K562 (cell line): ENCODE results near the gene PLXNB2.

Experiments used
- ATF3 ChIP-seq, 2 experiments: fragments of 450-650 bp in 1 of 2; sonication (generic) in 1 of 2; formaldehyde crosslinking in 1 of 2; IDR thresholded peaks in 1 of 2; conservative IDR thresholded peaks in 1 of 2; 2 replicates each; pipeline versions ENCODE4 v1.6.1 to v1.8.1; 2016 to 2023; ENCODE audit warnings: mild to moderate bottlenecking in 2 of 2, moderate library complexity in 2 of 2, inconsistent platforms in 1 of 2, missing genetic modification reagents in 1 of 2
- ATF4 ChIP-seq: fragments of 450-650 bp; formaldehyde crosslinking; IDR thresholded peaks from 2 replicates; pipeline ENCODE4 v1.4.0; 2022; ENCODE audit warnings: mild to moderate bottlenecking, moderate library complexity
- EP300 ChIP-seq: IDR thresholded peaks from 2 replicates; pipeline ENCODE4 v1.6.1; 2012; ENCODE audit warnings: low read length, improper control_type of control experiment
- FOXA1 ChIP-seq: fragments of 450-650 bp; IDR thresholded peaks from 2 replicates; pipeline ENCODE4 v1.6.1; 2016; ENCODE audit warnings: mild to moderate bottlenecking, borderline replicate concordance
- GABPA ChIP-seq: fragments of 200-800 bp; sonication (Bioruptor generic); conservative IDR thresholded peaks from 2 replicates; pipeline ENCODE4 v1.6.1; 2016; ENCODE audit warnings: low read depth, missing genetic modification characterization, missing compliant biosample characterization
- HES1 ChIP-seq: fragments of 450-650 bp; IDR thresholded peaks from 2 replicates; pipeline ENCODE4 v1.6.1; 2016; ENCODE audit warnings: low read depth, mild to moderate bottlenecking, moderate library complexity
- MCM3 ChIP-seq: fragments of 450-650 bp; IDR thresholded peaks from 2 replicates; pipeline ENCODE4 v1.6.1; 2016
- SP1 ChIP-seq: sonication (generic); formaldehyde crosslinking; IDR thresholded peaks from 2 replicates; pipeline ENCODE4 v1.8.1; 2022; ENCODE audit warnings: mild to moderate bottlenecking, missing genetic modification reagents

- TF ChIP-seq MCM3 (no peak), ATF3 (IDR thresholded peaks at IDR 0.05) (no peak), ATF3 (CRISPR knock-in tag; conservative IDR thresholded peaks at IDR 0.05) (no peak), FOXA1 (no peak), ATF4 (CRISPR knock-in tag) (no peak), HES1 (no peak), GABPA (tag) (no peak), SP1 (CRISPR knock-in tag) (no peak), EP300 (no peak)
Observed at GRCh38 chr22:50323900-50324299, 16.5 kb upstream of the PLXNB2 start.
